Ishikawa (cell line): ENCODE results near the gene SRR.

Experiments used
- CEBPB ChIP-seq: IDR thresholded peaks from 2 replicates; pipeline ENCODE4 v1.6.1; 2012
- CREB1 ChIP-seq: IDR thresholded peaks from 2 replicates; pipeline ENCODE4 v1.6.1; 2012; ENCODE audit warnings: low read depth
- EGR1 ChIP-seq: IDR thresholded peaks from 2 replicates; pipeline ENCODE4 v1.6.1; 2012
- EP300 ChIP-seq: IDR thresholded peaks from 2 replicates; pipeline ENCODE4 v1.6.1; 2012; ENCODE audit warnings: borderline replicate concordance
- FOXM1 ChIP-seq: IDR thresholded peaks from 2 replicates; pipeline ENCODE4 v1.6.1; 2012; ENCODE audit warnings: low read depth, borderline replicate concordance
- MAX ChIP-seq: IDR thresholded peaks from 2 replicates; pipeline ENCODE4 v1.6.1; 2012
- NFIC ChIP-seq: IDR thresholded peaks from 2 replicates; pipeline ENCODE4 v1.6.1; 2012
- RAD21 ChIP-seq: IDR thresholded peaks from 2 replicates; pipeline ENCODE4 v1.6.1; 2012; ENCODE audit warnings: low read depth
- REST ChIP-seq: IDR thresholded peaks from 2 replicates; pipeline ENCODE4 v1.6.1; 2012; ENCODE audit warnings: low read depth, mild to moderate bottlenecking
- TAF1 ChIP-seq: IDR thresholded peaks from 2 replicates; pipeline ENCODE4 v1.6.1; 2012; ENCODE audit warnings: low read depth, mild to moderate bottlenecking
- TCF12 ChIP-seq: IDR thresholded peaks from 2 replicates; pipeline ENCODE4 v1.6.1; 2012; ENCODE audit warnings: low read depth
- TEAD4 ChIP-seq: IDR thresholded peaks from 2 replicates; pipeline ENCODE4 v1.6.1; 2012
- YY1 ChIP-seq: IDR thresholded peaks from 2 replicates; pipeline ENCODE4 v1.6.1; 2012; ENCODE audit warnings: low read depth
- ZBTB7A ChIP-seq: IDR thresholded peaks from 2 replicates; pipeline ENCODE4 v1.6.1; 2012; ENCODE audit warnings: low read depth
- TF ChIP-seq, protein P1 (sequence below): IDR thresholded peaks from 2 replicates; pipeline ENCODE4 v1.6.1; 2012

SRR gene

DNA sequence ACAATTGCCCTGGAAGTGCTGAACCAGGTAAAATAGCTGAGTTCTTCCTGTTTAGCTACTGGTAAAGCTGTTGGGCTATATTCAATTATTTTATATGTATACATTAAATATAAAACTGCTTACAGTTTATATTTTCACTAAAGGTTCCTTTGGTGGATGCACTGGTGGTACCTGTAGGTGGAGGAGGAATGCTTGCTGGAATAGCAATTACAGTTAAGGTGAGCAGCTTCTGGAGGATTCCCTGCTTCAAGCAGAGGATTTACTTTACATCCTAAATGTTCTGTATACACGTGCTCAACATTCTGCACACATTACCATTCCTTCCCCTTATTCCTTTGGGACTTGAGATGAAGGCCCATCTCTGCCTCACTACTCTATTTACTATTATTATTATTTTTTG is 17.6 kb downstream of the SRR start:
- no peak for TF ChIP-seq TEAD4
- TF ChIP-seq, protein P1, sequence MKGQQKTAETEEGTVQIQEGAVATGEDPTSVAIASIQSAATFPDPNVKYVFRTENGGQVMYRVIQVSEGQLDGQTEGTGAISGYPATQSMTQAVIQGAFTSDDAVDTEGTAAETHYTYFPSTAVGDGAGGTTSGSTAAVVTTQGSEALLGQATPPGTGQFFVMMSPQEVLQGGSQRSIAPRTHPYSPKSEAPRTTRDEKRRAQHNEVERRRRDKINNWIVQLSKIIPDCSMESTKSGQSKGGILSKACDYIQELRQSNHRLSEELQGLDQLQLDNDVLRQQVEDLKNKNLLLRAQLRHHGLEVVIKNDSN = no peak
- TF ChIP-seq FOXM1 = no peak
- no peak for TF ChIP-seq EP300
- no peak for TF ChIP-seq CREB1
- no peak for TF ChIP-seq RAD21
- TF ChIP-seq TCF12 = no peak
- TF ChIP-seq NFIC = no peak
- TF ChIP-seq MAX = no peak
- no peak for TF ChIP-seq REST
- no peak for TF ChIP-seq CEBPB
- TF ChIP-seq YY1 = no peak
- TF ChIP-seq ZBTB7A = no peak
- TF ChIP-seq TAF1 = no peak
- no peak for TF ChIP-seq EGR1

DNA sequence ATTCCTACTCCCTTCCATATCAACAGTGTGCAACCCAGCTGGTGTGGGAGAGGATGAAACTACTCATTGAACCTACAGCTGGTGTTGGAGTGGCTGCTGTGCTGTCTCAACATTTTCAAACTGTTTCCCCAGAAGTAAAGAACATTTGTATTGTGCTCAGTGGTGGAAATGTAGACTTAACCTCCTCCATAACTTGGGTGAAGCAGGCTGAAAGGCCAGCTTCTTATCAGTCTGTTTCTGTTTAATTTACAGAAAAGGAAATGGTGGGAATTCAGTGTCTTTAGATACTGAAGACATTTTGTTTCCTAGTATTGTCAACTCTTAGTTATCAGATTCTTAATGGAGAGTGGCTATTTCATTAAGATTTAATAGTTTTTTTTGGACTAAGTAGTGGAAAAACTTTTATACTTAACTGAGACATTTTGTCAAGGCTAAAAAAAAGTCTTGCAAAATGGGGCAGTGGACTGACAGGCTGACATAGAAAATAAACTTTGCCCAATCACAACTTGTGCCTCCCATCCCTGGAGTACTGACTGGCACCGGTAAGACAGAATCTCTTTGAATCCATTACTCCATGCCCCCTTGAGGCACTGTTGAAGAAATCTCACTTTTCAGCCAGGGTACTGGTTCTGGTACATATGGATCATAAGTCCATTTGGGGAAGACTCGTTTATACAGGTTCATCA is 20.0 kb downstream of the SRR start:
- TF ChIP-seq REST (no peak), RAD21 (no peak), CEBPB (no peak), TAF1 (no peak), EP300 (no peak), CREB1 (no peak), TCF12 (no peak), ZBTB7A (no peak), TEAD4 (no peak), FOXM1 (no peak), NFIC (no peak), YY1 (no peak), MAX (no peak), EGR1 (no peak)
- TF ChIP-seq, protein P1 = no peak

DNA sequence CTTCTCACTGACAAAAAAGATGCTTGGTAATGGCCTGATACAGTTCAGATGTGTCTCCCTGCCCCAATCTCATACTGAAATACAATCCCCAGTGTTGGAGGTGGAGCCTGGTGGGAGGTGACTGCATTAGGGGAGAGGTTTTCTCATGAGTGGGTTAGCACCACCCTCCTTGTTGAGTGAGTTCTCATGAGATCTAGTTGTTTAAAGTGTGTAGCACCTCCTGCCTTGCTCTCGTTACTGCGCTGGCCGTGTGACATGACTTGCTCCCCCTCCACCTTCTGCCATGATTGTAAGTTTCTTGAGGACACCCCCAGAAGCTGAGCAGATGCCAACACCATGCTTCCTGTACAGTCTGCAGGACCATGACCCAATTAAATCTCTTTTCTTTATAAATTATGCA is 27.6 kb downstream of the SRR start:
- TF ChIP-seq, protein P1 = no peak
- TF ChIP-seq REST = no peak
- no peak for TF ChIP-seq MAX
- no peak for TF ChIP-seq CEBPB
- TF ChIP-seq NFIC = no peak
- TF ChIP-seq YY1 = no peak
- no peak for TF ChIP-seq RAD21
- TF ChIP-seq TAF1 = no peak
- TF ChIP-seq ZBTB7A = no peak
- TF ChIP-seq TCF12 = no peak
- no peak for TF ChIP-seq EP300
- no peak for TF ChIP-seq EGR1
- TF ChIP-seq FOXM1 = no peak
- TF ChIP-seq TEAD4 = no peak
- no peak for TF ChIP-seq CREB1

- no peak for TF ChIP-seq CEBPB
These were observed 32.0 kb downstream of the SRR start for GRCh38 chr17:2335726-2336214.
